ENCODE data around the gene KLKB1. TPM values are rescaled to one million over a fixed set of nuclear protein-coding genes. Genes with fewer than 3 reads are reported as not detected.

The KLKB1 gene
- polyA plus RNA-seq (2012; ENCODE audit: insufficient read length, low read depth) = not detected

- TF ChIP-seq REST (IDR thresholded peaks at IDR 0.05; ENCODE audit: insufficient read depth in 1 of 2, low read depth in 2 of 2, low read length in 2 of 2) = no peak
- TF ChIP-seq POLR2AphosphoS5 (IDR thresholded peaks at IDR 0.05; ENCODE audit: low read depth, low read length) = no peak
- TF ChIP-seq FOXP2 (optimal IDR thresholded peaks at IDR 0.05; ENCODE audit: borderline replicate concordance, extremely low read depth, extremely low read length, insufficient read depth) = no peak
- TF ChIP-seq TAF1 (IDR thresholded peaks at IDR 0.05; ENCODE audit: borderline replicate concordance, insufficient read depth, low read length) = no peak
- no peak for TF ChIP-seq SIN3A (IDR thresholded peaks at IDR 0.05; ENCODE audit: borderline replicate concordance, insufficient read depth, low read length)
Measured at GRCh38 chr4:186227221-186227620, at the start of gene KLKB1. Gene KLKB1 (plus strand): TSS chr4:186227507. CDS start chr4:186228196, 689 bp downstream.

- TF ChIP-seq POLR2AphosphoS5 (IDR thresholded peaks at IDR 0.05; ENCODE audit: low read depth, low read length) (no peak), SIN3A (IDR thresholded peaks at IDR 0.05; ENCODE audit: borderline replicate concordance, insufficient read depth, low read length) (no peak), REST (IDR thresholded peaks at IDR 0.05; ENCODE audit: insufficient read depth in 1 of 2, low read depth in 2 of 2, low read length in 2 of 2) (no peak), FOXP2 (optimal IDR thresholded peaks at IDR 0.05; ENCODE audit: borderline replicate concordance, extremely low read depth, extremely low read length, insufficient read depth) (no peak), TAF1 (IDR thresholded peaks at IDR 0.05; ENCODE audit: borderline replicate concordance, insufficient read depth, low read length) (no peak)
Measured at GRCh38 chr4:186188107-186188506, 39.2 kb upstream of the KLKB1 start.

- TF ChIP-seq FOXP2 (optimal IDR thresholded peaks at IDR 0.05; ENCODE audit: borderline replicate concordance, extremely low read depth, extremely low read length, insufficient read depth) (no peak), POLR2AphosphoS5 (IDR thresholded peaks at IDR 0.05; ENCODE audit: low read depth, low read length) (no peak), REST (IDR thresholded peaks at IDR 0.05; ENCODE audit: insufficient read depth in 1 of 2, low read depth in 2 of 2, low read length in 2 of 2) (no peak), SIN3A (IDR thresholded peaks at IDR 0.05; ENCODE audit: borderline replicate concordance, insufficient read depth, low read length) (no peak), TAF1 (IDR thresholded peaks at IDR 0.05; ENCODE audit: borderline replicate concordance, insufficient read depth, low read length) (no peak)
Measured at GRCh38 chr4:186189656-186190055, 37.7 kb upstream of the KLKB1 start.

- no peak for TF ChIP-seq SIN3A (IDR thresholded peaks at IDR 0.05; ENCODE audit: borderline replicate concordance, insufficient read depth, low read length)
- no peak for TF ChIP-seq POLR2AphosphoS5 (IDR thresholded peaks at IDR 0.05; ENCODE audit: low read depth, low read length)
- no peak for TF ChIP-seq TAF1 (IDR thresholded peaks at IDR 0.05; ENCODE audit: borderline replicate concordance, insufficient read depth, low read length)
Measured at GRCh38 chr4:186190581-186191199, 36.6 kb upstream of the KLKB1 start.

- TF ChIP-seq TAF1 (IDR thresholded peaks at IDR 0.05; ENCODE audit: borderline replicate concordance, insufficient read depth, low read length) (no peak), REST (IDR thresholded peaks at IDR 0.05; ENCODE audit: insufficient read depth in 1 of 2, low read depth in 2 of 2, low read length in 2 of 2) (no peak), SIN3A (IDR thresholded peaks at IDR 0.05; ENCODE audit: borderline replicate concordance, insufficient read depth, low read length) (no peak), FOXP2 (optimal IDR thresholded peaks at IDR 0.05; ENCODE audit: borderline replicate concordance, extremely low read depth, extremely low read length, insufficient read depth) (no peak), POLR2AphosphoS5 (IDR thresholded peaks at IDR 0.05; ENCODE audit: low read depth, low read length) (no peak)
Measured at GRCh38 chr4:186191200-186192065, 35.9 kb upstream of the KLKB1 start, which contains the start of gene CYP4V2. Gene CYP4V2 (plus strand): TSS chr4:186191567. CDS start chr4:186191824, 257 bp downstream.

Data from PFSK-1 (cell line).